ENCODE measurements around the gene DENND2D. TPM values are rescaled to one million over a fixed set of nuclear protein-coding genes. Genes with fewer than 3 reads are reported as not detected.
A peak's percentile ranks its signal among the peaks of the same experiment; 100 is the strongest.

DENND2D gene
- total and polyA plus RNA-seq, 10 of the 15 experiments (the other 5 are each of a cell fraction or from before 2014, with no cell fraction given): 149 to 375 (median 172) TPM

GRCh38 chr1:111197598-111198284, 2.7 kb downstream of the DENND2D start (continued):
- TF ChIP-seq ZNF687 (IDR thresholded peaks at IDR 0.05) (peak; percentile 56; the same call in 1 of the 2 replicates), NR2F1 (conservative IDR thresholded peaks at IDR 0.05) (0 out of 2 replicates have a peak, but pooled peaks have one; percentile 6), LARP7 (IDR thresholded peaks at IDR 0.05) (peak; percentile 56; the same call in 1 of the 2 replicates), SMAD5 (IDR thresholded peaks at IDR 0.05; ENCODE audit: low read depth) (0 out of 2 replicates have a peak, but pooled peaks have one; percentile 11), TARDBP (IDR thresholded peaks at IDR 0.05; ENCODE audit: borderline replicate concordance) (no peak), MEF2B (IDR thresholded peaks at IDR 0.05; ENCODE audit: partially characterized antibody, poor library complexity, severe bottlenecking) (peak; percentile 9), ZNF207 (IDR thresholded peaks at IDR 0.05; ENCODE audit: borderline replicate concordance) (0 out of 2 replicates have a peak, but pooled peaks have one; percentile 15), GABPA (IDR thresholded peaks at IDR 0.05; ENCODE audit: low read depth) (no peak)
